ENCODE measurements around the gene SUPT3H.
"Not testable (repeated sequence)": the region's sequence is repeated elsewhere in the genome, so short reads cannot be mapped to it uniquely, and the experiment has no call there.

The SUPT3H gene

GRCh38 chr6:44951253-44951747 is 426.4 kb downstream of the SUPT3H start:
- no peak for DNase-seq (ENCODE audit: low read depth)

GRCh38 chr6:44949596-44950201 is 428.0 kb downstream of the SUPT3H start:
- DNase-seq (ENCODE audit: low read depth) = no peak

- DNase-seq (ENCODE audit: low read depth) = no peak
Measured at GRCh38 chr6:44943541-44943940, 434.2 kb downstream of the SUPT3H start.

- no peak for DNase-seq (ENCODE audit: low read depth)
Measured at GRCh38 chr6:44942798-44943197, 434.9 kb downstream of the SUPT3H start.

GRCh38 chr6:44942201-44942600 is 435.5 kb downstream of the SUPT3H start:
- DNase-seq (ENCODE audit: low read depth) = no peak

DNA sequence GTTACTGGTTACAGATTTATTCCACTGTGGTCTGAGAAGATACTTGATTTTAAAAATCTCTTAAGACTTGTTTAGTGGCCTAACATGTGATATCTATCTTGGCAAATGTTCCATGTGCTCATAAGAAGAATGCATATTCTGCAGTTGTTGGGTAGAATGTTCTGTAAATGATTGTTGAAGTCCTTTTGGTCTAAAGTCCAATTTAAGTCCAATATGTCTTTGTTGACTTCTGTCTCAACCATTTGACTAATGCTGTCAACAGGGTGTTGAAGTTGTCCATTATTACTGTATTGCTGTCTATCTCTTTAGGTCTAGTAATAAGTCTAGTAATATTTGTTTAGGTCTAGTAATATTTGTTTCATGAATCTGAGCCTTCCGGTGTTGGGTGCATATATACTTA is 437.4 kb downstream of the SUPT3H start:
- DNase-seq (ENCODE audit: low read depth) = no peak

GRCh38 chr6:44935693-44936300 is 441.9 kb downstream of the SUPT3H start:
- no peak for DNase-seq (ENCODE audit: low read depth)

DNA sequence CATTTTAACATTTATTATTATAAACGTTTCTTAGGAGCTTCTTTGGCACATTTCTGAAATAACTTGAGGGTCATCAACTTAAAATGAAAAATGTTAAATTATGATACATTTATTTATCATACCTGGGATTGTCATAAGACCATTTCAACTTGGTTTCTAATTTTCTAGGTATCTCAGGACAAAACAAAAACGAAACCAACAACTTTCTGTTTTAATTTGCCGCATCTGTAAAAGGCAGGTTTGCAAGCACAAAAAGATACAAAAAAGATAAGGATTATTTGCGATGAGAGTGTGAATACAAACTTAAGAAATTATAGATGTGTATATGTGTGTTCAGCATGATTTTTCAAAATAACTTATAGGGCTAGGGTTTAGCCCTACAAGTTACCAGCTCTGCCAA is 444.6 kb downstream of the SUPT3H start:
- no peak for DNase-seq (ENCODE audit: low read depth)

DNA sequence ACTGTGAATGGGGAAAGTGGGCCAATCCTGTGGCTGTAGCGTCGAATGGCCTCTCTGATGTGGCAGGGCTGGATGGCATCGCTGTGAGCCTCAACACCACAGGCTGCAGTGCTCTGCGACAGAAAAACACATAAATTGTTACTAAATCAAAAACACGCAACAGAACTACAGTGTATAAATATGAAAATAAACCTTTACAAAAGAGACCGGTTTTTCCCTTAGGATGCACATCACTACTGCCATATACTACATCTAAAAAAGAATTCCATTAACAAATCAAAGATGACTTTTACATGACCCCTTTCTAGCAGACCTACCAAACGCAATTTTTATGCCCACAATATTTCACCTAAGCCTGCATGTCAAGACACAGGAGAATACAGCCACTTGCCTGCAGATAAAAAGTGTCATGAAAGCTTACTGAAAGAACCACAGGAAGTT is 445.1 kb downstream of the SUPT3H start:
- DNase-seq (ENCODE audit: low read depth) = no peak

GRCh38 chr6:44931385-44931784 is 446.3 kb downstream of the SUPT3H start:
- no peak for DNase-seq (ENCODE audit: low read depth)

GRCh38 chr6:44926556-44926955 is 451.2 kb downstream of the SUPT3H start:
- DNase-seq (ENCODE audit: low read depth) = no peak

DNA sequence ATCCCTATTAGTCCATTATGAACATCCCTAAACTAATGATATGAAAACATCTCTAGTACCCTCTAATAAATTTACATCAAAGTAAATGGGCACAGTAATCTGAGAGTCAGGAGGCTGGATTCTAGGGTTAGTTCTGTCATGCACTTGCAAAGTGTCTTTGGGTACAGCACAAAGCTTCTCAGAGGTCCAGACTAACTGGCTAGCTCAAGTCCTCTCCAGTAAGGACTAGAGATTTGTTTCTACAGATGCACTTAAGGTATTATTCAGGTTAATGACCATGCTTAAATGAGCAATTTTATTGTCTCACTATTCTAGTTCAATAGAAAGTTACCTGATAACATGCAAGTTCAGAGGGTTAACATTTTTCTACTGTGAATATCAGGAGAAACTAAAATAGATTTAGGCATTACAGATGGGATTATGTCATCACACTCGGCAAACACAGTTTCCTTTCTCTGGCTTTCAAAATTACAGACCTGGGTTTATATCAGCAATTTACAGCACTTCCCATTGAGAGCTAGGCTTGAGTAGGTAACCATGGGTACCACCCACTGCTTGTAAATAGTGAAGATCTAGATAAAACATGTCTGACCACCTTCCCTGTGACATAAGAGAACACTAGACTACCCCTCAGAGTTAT is 452.5 kb downstream of the SUPT3H start:
- peak; percentile 6 for DNase-seq (ENCODE audit: low read depth)

- DNase-seq (ENCODE audit: low read depth) = no peak
Measured at GRCh38 chr6:44923444-44923843, 454.3 kb downstream of the SUPT3H start.

DNA sequence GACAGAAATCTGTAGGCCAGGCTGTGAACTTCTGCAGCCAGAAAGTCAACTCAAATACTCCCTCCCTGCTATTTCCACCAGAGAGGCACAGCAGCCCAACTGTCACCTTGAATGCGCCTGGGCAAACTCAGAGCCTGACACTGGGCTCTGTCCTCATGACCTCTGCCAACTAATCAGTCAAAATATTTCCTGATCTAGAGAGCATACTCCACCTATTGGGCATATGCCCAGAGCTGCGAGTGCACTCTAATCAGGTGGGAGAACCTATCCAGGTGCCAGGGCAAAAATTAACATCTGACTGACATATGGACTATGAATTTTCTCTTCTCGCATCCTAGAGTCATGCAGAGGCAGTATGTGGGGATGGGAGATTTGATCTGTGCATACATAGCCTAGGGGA is 455.9 kb downstream of the SUPT3H start:
- no peak for DNase-seq (ENCODE audit: low read depth)

DNA sequence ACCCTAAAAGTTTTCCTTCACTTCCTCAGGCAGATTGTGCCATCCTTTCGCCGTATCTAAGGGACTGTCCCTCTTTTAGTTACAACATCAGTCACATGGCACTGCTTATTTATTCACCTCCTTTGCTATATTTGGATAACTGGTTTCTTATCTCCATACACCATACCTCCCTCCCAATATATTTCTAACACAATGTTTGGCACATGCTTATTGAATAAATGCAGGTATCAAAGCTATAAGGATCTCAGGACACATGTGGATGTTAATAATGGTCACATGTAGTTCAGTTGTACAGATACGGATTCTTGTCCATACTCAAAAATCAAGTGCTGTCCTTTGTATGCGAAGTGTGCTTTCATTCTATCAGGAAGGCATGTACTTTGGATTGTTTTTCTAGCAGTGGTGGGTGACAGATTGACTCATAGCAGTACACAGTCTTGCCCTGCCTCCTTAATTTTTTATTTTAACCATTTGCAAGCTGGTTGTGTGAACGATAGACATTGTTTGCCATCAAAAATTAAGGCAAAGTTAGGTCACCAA is 456.7 kb downstream of the SUPT3H start:
- DNase-seq (ENCODE audit: low read depth) = no peak

GRCh38 chr6:44918671-44919296 is 458.9 kb downstream of the SUPT3H start:
- DNase-seq (ENCODE audit: low read depth) = peak; percentile 4

DNA sequence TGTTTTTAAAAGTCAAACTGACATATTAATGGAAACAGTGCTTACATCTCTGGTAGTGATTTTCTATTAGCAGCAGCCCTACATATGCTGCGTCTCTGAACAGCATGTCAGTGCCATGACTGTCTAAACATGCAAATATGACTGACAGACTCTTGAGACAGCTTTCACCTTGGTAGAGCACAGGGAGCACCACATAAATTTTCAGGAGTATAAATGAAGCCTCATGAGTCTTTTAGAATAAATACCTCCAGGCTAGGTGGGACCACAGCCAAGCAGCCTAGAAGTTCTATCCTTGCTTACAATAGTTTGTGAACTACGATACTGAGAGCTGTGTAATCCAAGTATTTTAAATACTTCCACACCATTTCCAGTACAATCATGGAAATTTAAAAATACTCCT is 460.3 kb downstream of the SUPT3H start:
- no peak for DNase-seq (ENCODE audit: low read depth)

DNA sequence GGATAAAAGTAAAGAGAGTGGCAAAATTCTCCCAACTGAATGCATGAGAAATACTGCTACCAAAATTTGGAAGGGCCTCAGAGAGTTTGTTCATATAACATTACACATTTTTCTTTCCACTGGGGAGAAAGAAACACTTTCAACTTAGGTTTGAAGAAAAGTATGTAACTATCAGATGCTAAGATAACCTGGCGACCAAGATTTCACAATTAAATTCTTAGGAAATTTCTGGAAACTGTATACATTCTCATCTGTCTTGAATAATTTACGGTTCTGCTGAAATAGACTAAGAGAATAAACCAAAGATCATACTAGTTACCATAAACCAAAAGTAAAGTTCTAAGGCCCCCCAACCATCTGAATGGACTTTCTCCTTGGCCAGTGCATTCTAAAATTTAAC is 462.6 kb downstream of the SUPT3H start:
- no peak for DNase-seq (ENCODE audit: low read depth)

DNA sequence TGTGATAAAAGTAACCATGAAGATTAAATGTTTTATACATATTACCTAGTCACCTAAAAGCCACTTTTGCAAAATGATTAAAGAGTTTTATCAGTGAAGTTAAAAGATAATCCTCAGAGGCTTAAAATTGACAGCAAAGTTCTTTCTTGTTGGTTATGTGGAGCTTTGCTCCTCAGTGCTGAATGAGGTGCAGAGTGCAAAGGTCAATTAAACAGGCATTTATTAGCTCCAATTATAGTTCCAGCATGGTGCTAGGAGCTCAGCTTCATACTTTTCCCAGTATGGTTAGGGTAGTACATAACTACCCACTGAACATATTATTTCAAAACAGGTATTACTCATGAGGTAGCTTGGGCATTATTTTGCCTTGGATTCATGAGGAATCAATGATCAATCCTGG is 463.6 kb downstream of the SUPT3H start:
- no peak for DNase-seq (ENCODE audit: low read depth)

GRCh38 chr6:44906761-44907160 is 471.0 kb downstream of the SUPT3H start:
- no peak for DNase-seq (ENCODE audit: low read depth)

DNA sequence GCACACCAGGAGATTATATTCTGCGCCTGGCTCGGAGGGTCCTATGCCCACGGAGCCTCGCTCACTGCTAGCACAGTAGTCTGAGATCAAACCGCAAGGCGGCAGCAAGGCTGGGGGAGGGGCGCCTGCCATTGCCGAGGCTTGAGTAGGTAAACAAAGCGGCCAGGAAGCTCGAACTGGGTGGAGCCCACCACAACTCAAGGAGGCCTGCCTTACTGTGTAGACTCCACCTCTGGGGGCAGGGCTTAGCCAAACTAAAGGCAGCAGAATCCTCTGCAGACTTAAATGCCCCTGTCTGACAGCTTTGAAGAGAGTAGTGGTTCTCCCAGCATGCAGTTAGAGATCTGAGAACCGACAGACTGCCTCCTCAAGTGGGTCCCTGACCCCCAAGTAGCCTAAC is 477.4 kb downstream of the SUPT3H start:
- not testable (repeated sequence) for DNase-seq (ENCODE audit: low read depth)

- peak; percentile 61 for DNase-seq (ENCODE audit: low read depth)
Measured at GRCh38 chr6:44898296-44898930, 479.3 kb downstream of the SUPT3H start.

Data from GM04503 (cell line).